HG03571 (cell line): ENCODE results near the gene BCAN.

Source experiments
- ATAC-seq: cut with Tn5 transposase; IDR thresholded peaks from one replicate; pipeline ENCODE4 v1.9.1; 2021; ENCODE audit not compliant: unreplicated experiment

The BCAN gene

GRCh38 chr1:156676114-156676819 lies 34.4 kb downstream of the BCAN start:
- no peak for ATAC-seq

- no peak for ATAC-seq
Measured at GRCh38 chr1:156676820-156677615, 35.1 kb downstream of the BCAN start, which contains the start of gene NES. TSS of gene NES (minus strand) at chr1:156677407. CDS start at chr1:156677264, 143 bp downstream.

GRCh38 chr1:156677616-156678596 lies 36.0 kb downstream of the BCAN start:
- ATAC-seq: no peak

GRCh38 chr1:156680056-156680455 lies 38.1 kb downstream of the BCAN start:
- ATAC-seq: no peak

GRCh38 chr1:156681196-156681960 lies 39.5 kb downstream of the BCAN start:
- no peak for ATAC-seq

- no peak for ATAC-seq
Measured at GRCh38 chr1:156682166-156682890, 40.4 kb downstream of the BCAN start.

GRCh38 chr1:156684227-156684782 lies 42.4 kb downstream of the BCAN start:
- ATAC-seq: no peak

- no peak for ATAC-seq
Measured at GRCh38 chr1:156689035-156689952, 47.4 kb downstream of the BCAN start.

GRCh38 chr1:156689953-156690674 lies 48.2 kb downstream of the BCAN start:
- ATAC-seq: no peak

GRCh38 chr1:156690675-156691036 lies 48.7 kb downstream of the BCAN start:
- no peak for ATAC-seq

GRCh38 chr1:156691191-156691590 lies 49.3 kb downstream of the BCAN start:
- no peak for ATAC-seq

GRCh38 chr1:156691665-156692440 lies 49.9 kb downstream of the BCAN start:
- ATAC-seq: no peak

- ATAC-seq: no peak
Measured at GRCh38 chr1:156692441-156692924, 50.6 kb downstream of the BCAN start.

- no peak for ATAC-seq
Measured at GRCh38 chr1:156692925-156693847, 51.3 kb downstream of the BCAN start.

- no peak for ATAC-seq
Measured at GRCh38 chr1:156693848-156694689, 52.2 kb downstream of the BCAN start.
